Measurements from ENCODE around the gene BEND6.

BEND6 gene

DNA sequence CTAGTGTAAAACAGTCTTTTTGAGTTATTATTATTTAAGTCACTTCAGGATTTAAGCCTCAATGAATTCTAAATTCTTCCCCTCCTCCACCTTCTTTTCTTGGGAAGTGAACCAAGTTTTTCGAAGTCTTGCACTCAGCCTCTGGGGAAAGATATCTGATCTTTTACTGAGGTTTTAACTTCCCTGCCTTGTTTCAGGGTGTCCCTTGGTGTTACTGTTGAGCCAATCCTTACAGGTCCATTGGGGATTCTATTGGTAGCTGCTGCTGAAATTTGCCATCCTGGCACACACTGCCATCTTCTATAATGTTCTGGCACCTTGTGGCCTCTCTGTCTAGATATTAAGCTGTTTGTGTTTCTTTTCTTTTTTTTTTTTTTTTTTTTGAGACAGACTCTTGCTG is 31.7 kb downstream of the BEND6 start:
- Histone ChIP-seq H3K9me3 (no peaks in the 10 kb centered on the region), H3K4me3 (no peak overlapping the region), H3K27me3 (no peaks in the 10 kb centered on the region), H3K36me3 (no peaks in the 10 kb centered on the region), H3K4me1 (no peaks in the 10 kb centered on the region), H3K27ac (no peak overlapping the region)
- TF ChIP-seq, protein P1, sequence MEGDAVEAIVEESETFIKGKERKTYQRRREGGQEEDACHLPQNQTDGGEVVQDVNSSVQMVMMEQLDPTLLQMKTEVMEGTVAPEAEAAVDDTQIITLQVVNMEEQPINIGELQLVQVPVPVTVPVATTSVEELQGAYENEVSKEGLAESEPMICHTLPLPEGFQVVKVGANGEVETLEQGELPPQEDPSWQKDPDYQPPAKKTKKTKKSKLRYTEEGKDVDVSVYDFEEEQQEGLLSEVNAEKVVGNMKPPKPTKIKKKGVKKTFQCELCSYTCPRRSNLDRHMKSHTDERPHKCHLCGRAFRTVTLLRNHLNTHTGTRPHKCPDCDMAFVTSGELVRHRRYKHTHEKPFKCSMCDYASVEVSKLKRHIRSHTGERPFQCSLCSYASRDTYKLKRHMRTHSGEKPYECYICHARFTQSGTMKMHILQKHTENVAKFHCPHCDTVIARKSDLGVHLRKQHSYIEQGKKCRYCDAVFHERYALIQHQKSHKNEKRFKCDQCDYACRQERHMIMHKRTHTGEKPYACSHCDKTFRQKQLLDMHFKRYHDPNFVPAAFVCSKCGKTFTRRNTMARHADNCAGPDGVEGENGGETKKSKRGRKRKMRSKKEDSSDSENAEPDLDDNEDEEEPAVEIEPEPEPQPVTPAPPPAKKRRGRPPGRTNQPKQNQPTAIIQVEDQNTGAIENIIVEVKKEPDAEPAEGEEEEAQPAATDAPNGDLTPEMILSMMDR (IDR thresholded peaks at IDR 0.05): no peak
- intact Hi-C loops (cut with DNase I; ENCODE audit: low total_unique reads): no loop called here
- no peak for DNase-seq

DNA sequence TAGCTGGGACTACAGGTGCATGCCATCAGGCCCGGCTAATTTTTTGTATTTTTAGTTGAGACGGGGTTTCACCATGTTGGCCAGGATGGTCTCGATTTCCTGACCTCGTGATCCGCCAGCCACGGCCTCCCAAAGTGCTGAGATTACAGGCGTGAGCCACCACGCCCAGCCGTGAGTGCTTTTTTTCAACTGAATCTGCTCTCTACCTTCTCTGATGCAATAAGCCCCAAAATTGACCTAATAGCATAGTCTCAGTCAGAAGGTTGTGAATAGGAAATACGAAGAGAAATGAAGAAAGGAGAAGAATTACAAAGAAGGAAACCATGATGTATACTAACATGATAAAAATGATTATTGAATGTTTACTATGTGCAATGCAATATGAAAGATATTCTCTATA is 33.2 kb downstream of the BEND6 start:
- Histone ChIP-seq H3K4me1 (no peaks in the 10 kb centered on the region), H3K9me3 (no peaks in the 10 kb centered on the region), H3K27ac (no peak overlapping the region), H3K36me3 (no peaks in the 10 kb centered on the region), H3K4me3 (no peak overlapping the region), H3K27me3 (no peaks in the 10 kb centered on the region)
- TF ChIP-seq, protein P1 (IDR thresholded peaks at IDR 0.05): no peak
- intact Hi-C loops (cut with DNase I; ENCODE audit: low total_unique reads): no loop called here
- no peak for DNase-seq

DNA sequence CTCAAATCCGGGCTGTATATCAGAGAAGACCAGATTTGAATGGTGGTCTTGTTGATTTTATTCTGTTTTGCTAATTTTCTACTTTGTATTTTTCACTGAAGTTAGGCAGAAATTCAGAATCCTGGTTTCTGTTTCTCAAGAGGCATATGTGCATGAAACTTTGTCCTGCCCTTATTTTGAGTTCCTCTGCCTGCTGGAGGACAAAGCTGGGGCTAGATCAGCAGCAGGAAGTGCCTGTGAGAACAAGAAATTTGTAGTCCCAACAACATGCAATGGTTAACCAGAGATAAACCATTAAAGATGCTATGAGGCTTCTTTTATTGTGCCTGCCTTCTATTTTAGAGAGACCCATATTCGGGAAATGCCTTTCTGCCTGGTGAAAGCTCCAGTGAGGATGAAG is 37.1 kb downstream of the BEND6 start:
- no peak overlapping the region for H3K4me3 ChIP-seq
- intact Hi-C loops (cut with DNase I; ENCODE audit: low total_unique reads): no loop called here
- TF ChIP-seq, protein P1 (IDR thresholded peaks at IDR 0.05): no peak
- no peaks in the 10 kb centered on the region for H3K27me3 ChIP-seq
- H3K27ac ChIP-seq: no peak overlapping the region
- H3K4me1 ChIP-seq: no peaks in the 10 kb centered on the region
- H3K36me3 ChIP-seq: no peaks in the 10 kb centered on the region
- no peak for DNase-seq
- H3K9me3 ChIP-seq: no peaks in the 10 kb centered on the region

DNA sequence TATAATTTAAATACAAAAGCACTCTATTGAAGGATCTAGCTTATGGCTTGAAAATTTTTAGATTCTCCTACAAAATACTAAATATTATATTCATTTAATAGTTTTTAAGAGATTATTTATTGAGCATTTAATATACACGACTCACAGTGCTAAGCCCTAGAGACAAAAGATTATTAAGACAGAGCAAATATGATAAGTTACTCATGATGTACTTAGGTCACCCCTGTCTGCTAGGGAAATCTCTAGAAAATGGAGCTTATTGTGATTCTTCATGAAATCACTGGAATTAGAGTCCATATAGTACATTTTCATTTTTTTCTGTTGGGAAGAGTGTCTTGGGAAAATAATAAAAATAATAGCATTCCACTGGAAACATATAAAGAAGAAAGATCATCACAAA is 37.8 kb downstream of the BEND6 start:
- H3K27me3 ChIP-seq: no peaks in the 10 kb centered on the region
- H3K36me3 ChIP-seq: no peaks in the 10 kb centered on the region
- H3K27ac ChIP-seq: no peak overlapping the region
- no peaks in the 10 kb centered on the region for H3K4me1 ChIP-seq
- TF ChIP-seq, protein P1 (IDR thresholded peaks at IDR 0.05): no peak
- intact Hi-C loops (cut with DNase I; ENCODE audit: low total_unique reads): no loop called here
- H3K9me3 ChIP-seq: no peaks in the 10 kb centered on the region
- no peak overlapping the region for H3K4me3 ChIP-seq
- DNase-seq: no peak

DNA sequence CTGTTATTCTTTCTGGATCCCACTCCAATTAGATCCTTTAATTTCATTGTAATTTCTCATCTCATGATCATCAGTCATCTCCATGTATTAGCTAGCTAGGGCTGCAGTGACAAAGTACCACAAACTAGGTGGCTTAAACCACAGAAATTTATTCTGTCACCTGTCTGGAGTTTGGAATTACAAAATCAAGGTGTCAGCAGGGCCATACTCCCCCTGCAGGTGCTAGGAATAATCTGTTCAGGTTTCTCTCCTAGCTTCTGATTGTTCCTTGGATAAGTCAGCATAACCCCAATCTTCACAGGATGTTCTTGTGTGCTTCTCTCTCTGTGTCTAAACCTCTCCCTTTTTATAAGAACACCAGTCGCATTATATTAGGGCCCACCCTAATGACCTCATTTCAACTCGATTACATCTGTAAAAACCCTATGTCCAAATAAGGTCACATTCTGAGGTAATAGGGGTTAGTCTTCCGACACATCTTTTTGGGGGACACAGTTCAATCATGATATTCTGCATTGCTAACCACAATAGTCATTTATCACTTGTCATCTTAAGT is 40.5 kb downstream of the BEND6 start:
- Histone ChIP-seq H3K36me3 (no peaks in the 10 kb centered on the region), H3K4me3 (no peak overlapping the region), H3K4me1 (no peaks in the 10 kb centered on the region), H3K27me3 (no peaks in the 10 kb centered on the region), H3K27ac (no peak overlapping the region), H3K9me3 (peaks cover 0 to 8% (median 8%) of the 10 kb centered on the region in 3 donors)
- TF ChIP-seq, protein P1 (IDR thresholded peaks at IDR 0.05): no peak
- DNase-seq: no peak
- intact Hi-C loops (cut with DNase I; ENCODE audit: low total_unique reads): no loop called here

DNA sequence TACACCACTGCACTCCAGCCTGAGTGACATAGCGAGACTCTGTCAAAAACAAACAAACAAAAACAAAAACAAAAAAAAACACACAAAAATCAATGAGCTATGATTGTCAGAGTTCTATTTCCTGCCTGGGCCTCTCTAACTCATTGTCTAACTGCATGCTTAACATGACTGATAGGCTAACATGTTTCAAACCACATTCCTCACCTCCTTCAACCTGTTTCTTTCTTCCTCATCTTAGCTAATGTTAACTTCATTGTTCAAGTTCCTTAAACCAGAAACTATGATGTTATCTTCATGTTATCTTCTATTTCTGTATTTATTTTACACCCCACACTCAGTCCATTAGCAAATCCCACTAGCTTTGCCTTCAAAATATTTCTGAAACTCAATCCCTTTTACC is 41.5 kb downstream of the BEND6 start:
- H3K36me3 ChIP-seq: no peaks in the 10 kb centered on the region
- no peaks in the 10 kb centered on the region for H3K4me1 ChIP-seq
- no peaks in the 10 kb centered on the region for H3K27me3 ChIP-seq
- H3K27ac ChIP-seq: no peak overlapping the region
- no peak for DNase-seq
- intact Hi-C loops (cut with DNase I; ENCODE audit: low total_unique reads): no loop called here
- H3K9me3 ChIP-seq: peaks cover 0 to 8% (median 8%) of the 10 kb centered on the region in 3 donors
- H3K4me3 ChIP-seq: no peak overlapping the region
- TF ChIP-seq, protein P1 (IDR thresholded peaks at IDR 0.05): no peak

All from tibial artery (tissue), 4 donors.